Bronchial epithelial cell (primary cell): Measurements from ENCODE around the gene BCAS3. TPM values are rescaled to one million over a fixed set of nuclear protein-coding genes. Genes with fewer than 3 reads are reported as not detected.

Experiments
- DNase-seq: peaks from one replicate; pipeline ENCODE4 v3.0.0-alpha.2; 2010; ENCODE audit warnings: low read depth
- FAIRE-seq: peaks from 2 replicates; lab custom pipeline; 2011; peaks lifted over from hg19 to GRCh38; lab: Jason Lieb, UNC
- H3K27me3 ChIP-seq: 2 replicates; pipeline ENCODE4 v1.5.1; 2011; ENCODE audit warnings: low read length; ENCODE audit not compliant: control insufficient read depth, insufficient read depth
- H3K36me3 ChIP-seq: 2 replicates; pipeline ENCODE4 v1.5.1; 2011; ENCODE audit warnings: low read length; ENCODE audit not compliant: control insufficient read depth, insufficient read depth
- H3K4me3 ChIP-seq: 2 replicates; pipeline ENCODE4 v1.5.1; 2011; ENCODE audit warnings: mild to moderate bottlenecking, low read depth, low read length, control low read depth
- CTCF ChIP-seq: IDR thresholded peaks from 2 replicates; pipeline ENCODE4 v1.5.1; 2011; ENCODE audit warnings: mild to moderate bottlenecking, moderate library complexity, low read length, control low read depth, inconsistent platforms; ENCODE audit not compliant: insufficient read depth, severe bottlenecking
- total RNA-seq: library from RNA; depleted of rRNA; stranded (reverse); fragments of >200 nt; gene quantifications from 2 replicates; pipeline ENCODE4 v1.2.1, GENCODE V29; 2014

Gene BCAS3
- total RNA-seq, 1 donor from 2014 or later, result 10.3 TPM

- no peak overlapping the region for H3K4me3 ChIP-seq
- no peak for TF ChIP-seq CTCF
- FAIRE-seq, result no peak
Measured at GRCh38 chr17:61280338-61280737, 602.7 kb downstream of the BCAS3 start.

GRCh38 chr17:61280851-61281250, 603.2 kb downstream of the BCAS3 start:
- DNase-seq (no peak), FAIRE-seq (no peak)
- no peak overlapping the region for H3K4me3 ChIP-seq
- no peaks in the 10 kb centered on the region for H3K36me3 ChIP-seq
- H3K27me3 ChIP-seq, result no peaks in the 10 kb centered on the region
- TF ChIP-seq CTCF, result no peak

More at GRCh38 chr17:61280338-61280737, 602.7 kb downstream of the BCAS3 start:
- Histone ChIP-seq H3K36me3 (no peaks in the 10 kb centered on the region), H3K27me3 (no peaks in the 10 kb centered on the region)
- DNase-seq, result peak; percentile 8

GRCh38 chr17:61282377-61282776, 604.7 kb downstream of the BCAS3 start:
- Histone ChIP-seq H3K36me3 (no peaks in the 10 kb centered on the region), H3K27me3 (no peaks in the 10 kb centered on the region), H3K4me3 (no peak overlapping the region)
- DNase-seq (no peak), FAIRE-seq (no peak)
- no peak for TF ChIP-seq CTCF

GRCh38 chr17:61283043-61283442, 605.4 kb downstream of the BCAS3 start:
- no peak overlapping the region for H3K4me3 ChIP-seq
- H3K27me3 ChIP-seq, result no peaks in the 10 kb centered on the region
- TF ChIP-seq CTCF, result no peak
- FAIRE-seq (no peak), DNase-seq (no peak)
- H3K36me3 ChIP-seq, result no peaks in the 10 kb centered on the region

GRCh38 chr17:61284174-61284573, 606.5 kb downstream of the BCAS3 start:
- DNase-seq (no peak), FAIRE-seq (no peak)
- Histone ChIP-seq H3K36me3 (no peaks in the 10 kb centered on the region), H3K27me3 (no peaks in the 10 kb centered on the region), H3K4me3 (no peak overlapping the region)
- TF ChIP-seq CTCF, result no peak

GRCh38 chr17:61284746-61285145, 607.1 kb downstream of the BCAS3 start:
- H3K27me3 ChIP-seq, result no peaks in the 10 kb centered on the region
- no peak overlapping the region for H3K4me3 ChIP-seq
- DNase-seq (no peak), FAIRE-seq (no peak)
- no peak for TF ChIP-seq CTCF
- no peaks in the 10 kb centered on the region for H3K36me3 ChIP-seq
